Naive thymus-derived CD4-positive, alpha-beta T cell (primary cell): Measurements from ENCODE around the gene KIF5A. TPM values are rescaled to one million over a fixed set of nuclear protein-coding genes. Genes with fewer than 3 reads are reported as not detected.
A peak's percentile ranks its signal among the peaks of the same experiment; 100 is the strongest.

Source experiments
- ATAC-seq: fragments of 150-1000 bp; cut with Tn5 transposase; 2 replicates; pipeline ENCODE4 v1.10.0; 2021; ENCODE audit warnings: mild to moderate bottlenecking, moderate library complexity
- CTCF ChIA-PET: fragments of 350-600 bp; sonication (Branson Sonifier 250); formaldehyde crosslinking; loops from one replicate; lab custom pipeline; 2021; ENCODE audit warnings: antibody characterized with exemption; lab: Charles Lee
- POLR2A ChIA-PET: fragments of 350-600 bp; sonication (Branson Sonifier 250); formaldehyde crosslinking; loops from one replicate; lab custom pipeline; 2021; ENCODE audit warnings: antibody characterized with exemption, inconsistent platforms; lab: Charles Lee
- DNase-seq, 9 donors: peaks; one replicate each; pipeline versions ENCODE4 v3.0.0 to v3.0.0-alpha.2; 2020 to 2022; ENCODE audit warnings: mixed read lengths in 1 of 9
- H3K27ac ChIP-seq: one replicate; pipeline ENCODE4 v1.7.0; 2013; ENCODE audit warnings: mild to moderate bottlenecking, low read depth, low read length, moderate library complexity
- H3K27me3 ChIP-seq, 2 donors: one replicate each; pipeline ENCODE4 v1.7.0; 2013; ENCODE audit warnings: low read length in 2 of 2, mild to moderate bottlenecking in 2 of 2, moderate library complexity in 2 of 2; ENCODE audit not compliant: control insufficient read depth in 2 of 2, insufficient read depth in 2 of 2
- H3K36me3 ChIP-seq, 3 experiments: 1 replicate in 2 of 3; 2 replicates in 1 of 3; pipeline ENCODE4 v1.7.0; 2013; ENCODE audit warnings: low read length in 3 of 3, mild to moderate bottlenecking in 3 of 3, moderate library complexity in 1 of 3; ENCODE audit not compliant: insufficient read depth in 3 of 3, control insufficient read depth in 2 of 3
- H3K4me1 ChIP-seq, 2 donors: one replicate each; pipeline ENCODE4 v1.7.0; 2013; ENCODE audit warnings: low read length in 2 of 2, mild to moderate bottlenecking in 2 of 2, moderate library complexity in 1 of 2; ENCODE audit not compliant: control insufficient read depth in 2 of 2, insufficient read depth in 2 of 2
- H3K4me3 ChIP-seq: 2 replicates; pipeline ENCODE4 v1.7.0; 2013; ENCODE audit warnings: mild to moderate bottlenecking, low read length
- H3K9me3 ChIP-seq, 3 experiments: 1 replicate in 2 of 3; 2 replicates in 1 of 3; pipeline ENCODE4 v1.7.0; 2013; ENCODE audit warnings: low read length in 3 of 3; ENCODE audit not compliant: control insufficient read depth in 2 of 3
- H3K27ac Mint-ChIP-seq, 9 donors: one replicate each; pipeline ENCODE4 v1.8.0; 2020 to 2022; ENCODE audit warnings: mixed read lengths in 9 of 9, mild to moderate bottlenecking in 8 of 9, moderate library complexity in 5 of 9, inconsistent platforms in 2 of 9
- H3K27me3 Mint-ChIP-seq, 5 donors: one replicate each; pipeline ENCODE4 v1.8.0; 2021 to 2022; ENCODE audit warnings: mixed read lengths in 5 of 5, mild to moderate bottlenecking in 1 of 5
- H3K36me3 Mint-ChIP-seq, 5 donors: one replicate each; pipeline ENCODE4 v1.8.0; 2020 to 2022; ENCODE audit warnings: mixed read lengths in 5 of 5, mild to moderate bottlenecking in 3 of 5, inconsistent platforms in 1 of 5
- H3K4me1 Mint-ChIP-seq, 7 donors: one replicate each; pipeline ENCODE4 v1.8.0; 2020 to 2022; ENCODE audit warnings: mixed read lengths in 7 of 7, mild to moderate bottlenecking in 3 of 7, inconsistent platforms in 1 of 7
- H3K4me3 Mint-ChIP-seq, 10 donors: one replicate each; pipeline ENCODE4 v1.8.0; 2020 to 2022; ENCODE audit warnings: mild to moderate bottlenecking in 10 of 10, mixed read lengths in 10 of 10, moderate library complexity in 6 of 10, inconsistent platforms in 2 of 10
- H3K9me3 Mint-ChIP-seq, 11 donors: one replicate each; pipeline ENCODE4 v1.8.0; 2020 to 2022; ENCODE audit warnings: mixed read lengths in 11 of 11, mild to moderate bottlenecking in 4 of 11, inconsistent platforms in 1 of 11, moderate library complexity in 1 of 11
- intact Hi-C, 2 donors: fragments of 100-400 bp; cut with micrococcal nuclease; formaldehyde crosslinking; loops; one replicate each; pipeline ENCODE4 v1.15.1; 2023
- polyA plus RNA-seq, 2 donors: library from polyadenylated mRNA; unstranded; fragments of 300-500 nt; fragmentation: Illumina TruSeq; gene quantifications; one replicate each; pipeline ENCODE4 v1.2.3, GENCODE V29; 2021
- total RNA-seq, 6 experiments: library from RNA in 5 of 6; stranded (reverse) in 5 of 6; gene quantifications; 1 replicate in 5 of 6; 2 replicates in 1 of 6; pipeline ENCODE4 v1.2.3 and lab custom pipeline; 2021 to 2026

KIF5A gene
- total and polyA plus RNA-seq, 7 experiments from 2014 or later: 0.06 to 1.7 (median 1.0) TPM

DNA sequence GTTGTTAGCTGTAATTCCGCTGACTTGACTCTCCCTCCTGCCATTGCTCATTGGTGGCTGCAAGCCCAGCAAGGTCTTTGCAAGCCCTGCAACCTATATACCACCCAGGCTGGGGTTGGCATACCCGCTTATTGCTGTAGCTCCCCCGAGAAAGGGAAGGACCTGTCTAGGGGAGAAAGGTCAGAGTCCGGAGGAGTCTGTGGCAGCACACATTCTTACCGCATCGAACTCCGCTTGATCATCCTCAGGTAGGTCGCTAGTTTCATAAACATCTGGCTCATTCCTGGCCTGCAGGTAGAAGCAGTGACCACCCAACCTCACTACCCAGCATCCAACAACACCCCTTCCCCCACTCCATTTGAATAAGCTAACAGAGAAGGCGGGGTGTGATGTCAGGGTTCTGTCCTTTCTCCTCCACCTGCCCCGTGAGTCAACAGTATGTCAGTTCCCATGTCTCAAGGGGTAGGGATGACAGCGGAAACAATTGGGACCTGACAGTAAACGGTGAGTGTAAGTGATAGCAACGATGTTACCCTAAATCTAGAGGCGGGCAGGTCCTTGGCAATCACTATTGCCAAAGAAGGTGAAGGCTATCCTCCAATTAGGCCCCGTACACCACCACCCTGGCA, 3.9 kb upstream of the KIF5A start:
- H3K36me3 ChIP-seq: peaks cover 0 to 4% (median 0%) of the 10 kb centered on the region in 3 experiments
- peaks cover 10 to 16% of the 10 kb centered on the region in 2 donors for H3K4me1 ChIP-seq
- ATAC-seq: no peak
- H3K27ac ChIP-seq: peak overlapping the region; percentile 88
- Mint-ChIP-seq H3K4me1 (peaks cover 28 to 65% (median 49%) of the 10 kb centered on the region in 7 donors), H3K27ac (peak overlapping the region; percentile 85 to 96 (median 92)), H3K9me3 (no peaks in the 10 kb centered on the region), H3K4me3 (peak overlapping the region; percentile 88 to 100 (median 98)), H3K36me3 (peaks cover 0 to 5% (median 0%) of the 10 kb centered on the region in 5 donors), H3K27me3 (peaks cover 0 to 25% (median 0%) of the 10 kb centered on the region in 5 donors)
- H3K9me3 ChIP-seq: no peaks in the 10 kb centered on the region
- ChIA-PET POLR2A (interaction anchor here (0.6 to 2.6 kb wide), 8 partner anchors 21 to 152 kb away, joined by 3 to 7 read pairs (median 4); partner anchors contain the start of genes DDIT3 and GLI1), CTCF (interaction anchor here (0.6 kb wide), 1 partner anchor 912 kb away, joined by 3 read pairs; no protein-coding TSS in a partner anchor)
- H3K4me3 ChIP-seq: peak overlapping the region; percentile 74
- no peaks in the 10 kb centered on the region for H3K27me3 ChIP-seq
- no peak for DNase-seq
- intact Hi-C loops: loop anchor here in 1 of 2 donors (1.0 to 2.0 kb wide), 2 partner anchors 45 to 59 kb away; partner anchors contain the start of gene PIP4K2C

GRCh38 chr12:57546438-57547287, 3.2 kb upstream of the KIF5A start, which contains the start of gene DCTN2:
TSS of gene DCTN2 (minus strand) at chr12:57547192. CDS start at chr12:57547063, 129 bp downstream.
- ATAC-seq (peak; percentile 98), DNase-seq (peak; percentile 63 to 94 (median 88))
- Mint-ChIP-seq H3K27me3 (peaks cover 0 to 28% (median 0%) of the 10 kb centered on the region in 5 donors), H3K36me3 (peaks cover 0 to 5% (median 0%) of the 10 kb centered on the region in 5 donors), H3K4me3 (peak within 1 kb of the TSS; percentile 88 to 100 (median 98)), H3K27ac (peak within 1 kb of the TSS; percentile 85 to 96 (median 92)), H3K4me1 (peaks cover 28 to 64% (median 55%) of the 10 kb centered on the region in 7 donors), H3K9me3 (no peaks in the 10 kb centered on the region)
- peaks cover 10 to 16% of the 10 kb centered on the region in 2 donors for H3K4me1 ChIP-seq
- intact Hi-C loops: loop anchor here (1.0 to 2.0 kb wide), 7 partner anchors 26 to 195 kb away; partner anchors contain the start of genes DDIT3 (in 2 of the 2), GLI1 (in 2 of the 2) and PIP4K2C (in 2 of the 2)
- H3K27ac ChIP-seq: peak within 1 kb of the TSS; percentile 88
- no peaks in the 10 kb centered on the region for H3K9me3 ChIP-seq
- peak within 1 kb of the TSS; percentile 74 for H3K4me3 ChIP-seq
- H3K36me3 ChIP-seq: peaks cover 0 to 4% (median 0%) of the 10 kb centered on the region in 3 experiments
- POLR2A ChIA-PET: interaction anchor here (0.6 to 2.6 kb wide), 11 partner anchors 20 to 151 kb away, joined by 3 to 7 read pairs (median 3); partner anchors contain the start of genes DDIT3 and GLI1
- no peaks in the 10 kb centered on the region for H3K27me3 ChIP-seq
- CTCF ChIA-PET: interaction anchor here (0.8 kb wide), 1 partner anchor 88 kb away, joined by 4 read pairs; no protein-coding TSS in a partner anchor

- peaks cover 0 to 28% (median 0%) of the 10 kb centered on the region in 5 donors for H3K27me3 Mint-ChIP-seq
- H3K4me1 ChIP-seq: peaks cover 10 to 16% of the 10 kb centered on the region in 2 donors
- peak overlapping the region; percentile 88 for H3K27ac ChIP-seq
- ATAC-seq: no peak
- intact Hi-C loops: loop anchor here (1.0 to 2.0 kb wide), 7 partner anchors 27 to 194 kb away; partner anchors contain the start of genes DDIT3 (in 2 of the 2), GLI1 (in 2 of the 2) and PIP4K2C (in 2 of the 2)
- H3K9me3 ChIP-seq: no peaks in the 10 kb centered on the region
- H3K36me3 ChIP-seq: peaks cover 0 to 4% (median 0%) of the 10 kb centered on the region in 3 experiments
- H3K27me3 ChIP-seq: no peaks in the 10 kb centered on the region
- H3K36me3 Mint-ChIP-seq: peaks cover 0 to 5% (median 0%) of the 10 kb centered on the region in 5 donors
- POLR2A ChIA-PET: interaction anchor here (0.6 to 2.6 kb wide), 6 partner anchors 20 to 70 kb away, joined by 3 to 7 read pairs (median 4); partner anchors contain the start of gene DDIT3
- CTCF ChIA-PET: interaction anchor here (0.8 kb wide), 1 partner anchor 88 kb away, joined by 4 read pairs; no protein-coding TSS in a partner anchor
- peak overlapping the region; percentile 74 for H3K4me3 ChIP-seq
- H3K9me3 Mint-ChIP-seq: no peaks in the 10 kb centered on the region
- peaks cover 28 to 64% (median 55%) of the 10 kb centered on the region in 7 donors for H3K4me1 Mint-ChIP-seq
- peak overlapping the region; percentile 85 to 96 (median 92) for H3K27ac Mint-ChIP-seq
- no peak for DNase-seq
- H3K4me3 Mint-ChIP-seq: peak overlapping the region; percentile 88 to 100 (median 98)
Observed at GRCh38 chr12:57547288-57548012, 2.4 kb upstream of the KIF5A start.

GRCh38 chr12:57548013-57548315, 1.9 kb upstream of the KIF5A start:
- peak overlapping the region in 6 of 10 donors; percentile 88 to 100 (median 98) for H3K4me3 Mint-ChIP-seq
- Histone ChIP-seq H3K9me3 (no peaks in the 10 kb centered on the region), H3K4me1 (peaks cover 10 to 16% of the 10 kb centered on the region in 2 donors), H3K27ac (no peak overlapping the region), H3K36me3 (peaks cover 0 to 4% (median 0%) of the 10 kb centered on the region in 3 experiments), H3K4me3 (no peak overlapping the region), H3K27me3 (no peaks in the 10 kb centered on the region)
- H3K36me3 Mint-ChIP-seq: peaks cover 0 to 5% (median 0%) of the 10 kb centered on the region in 5 donors
- H3K27me3 Mint-ChIP-seq: peaks cover 0 to 28% (median 0%) of the 10 kb centered on the region in 5 donors
- CTCF ChIA-PET: interaction anchor here (0.9 kb wide), 1 partner anchor 38 kb away, joined by 5 read pairs; no protein-coding TSS in a partner anchor
- peak overlapping the region in 2 of 9 donors; percentile 86 to 89 for H3K27ac Mint-ChIP-seq
- intact Hi-C loops: no loop called here
- POLR2A ChIA-PET: interaction anchor here (1.0 kb wide), 1 partner anchor 93 kb away, joined by 3 read pairs; no protein-coding TSS in a partner anchor
- ATAC-seq (no peak), DNase-seq (no peak)
- peaks cover 28 to 64% (median 55%) of the 10 kb centered on the region in 7 donors for H3K4me1 Mint-ChIP-seq
- no peaks in the 10 kb centered on the region for H3K9me3 Mint-ChIP-seq

DNA sequence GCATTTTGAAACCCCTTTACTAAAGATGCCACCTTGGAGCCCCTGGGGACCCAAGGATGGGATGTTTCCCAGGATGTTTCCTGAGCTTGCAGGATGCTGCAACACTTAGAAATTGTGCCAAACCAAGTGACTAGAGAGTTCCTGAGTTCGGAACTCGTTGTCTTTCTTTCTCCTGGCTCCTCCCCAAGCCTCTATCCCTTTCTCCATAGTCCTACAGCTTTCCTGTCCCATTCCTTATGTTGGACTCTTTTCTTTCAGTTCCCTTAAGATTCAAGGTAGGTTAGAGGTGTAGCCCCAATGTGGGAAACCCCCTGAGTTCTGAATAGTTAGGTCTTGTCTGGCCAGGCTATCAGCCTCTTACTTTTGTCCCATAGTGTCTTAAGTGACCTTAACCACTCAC, 1.4 kb upstream of the KIF5A start:
- intact Hi-C loops: no loop called here
- H3K4me3 ChIP-seq: no peak overlapping the region
- no peaks in the 10 kb centered on the region for H3K27me3 ChIP-seq
- no peak overlapping the region for H3K27ac ChIP-seq
- H3K4me1 Mint-ChIP-seq: peaks cover 28 to 62% (median 52%) of the 10 kb centered on the region in 7 donors
- H3K4me3 Mint-ChIP-seq: peak overlapping the region in 8 of 10 donors; percentile 21 to 83 (median 54)
- H3K9me3 ChIP-seq: no peaks in the 10 kb centered on the region
- H3K27me3 Mint-ChIP-seq: peaks cover 0 to 28% (median 5%) of the 10 kb centered on the region in 5 donors
- ChIA-PET POLR2A (interaction anchor here (1.0 kb wide), 1 partner anchor 94 kb away, joined by 3 read pairs; no protein-coding TSS in a partner anchor), CTCF (interaction anchor here (0.9 kb wide), 1 partner anchor 37 kb away, joined by 5 read pairs; no protein-coding TSS in a partner anchor)
- peak overlapping the region in 2 of 9 donors; percentile 29 to 46 for H3K27ac Mint-ChIP-seq
- H3K4me1 ChIP-seq: peaks cover 10 to 16% of the 10 kb centered on the region in 2 donors
- DNase-seq: no peak
- H3K36me3 Mint-ChIP-seq: peaks cover 0 to 3% (median 0%) of the 10 kb centered on the region in 5 donors
- no peaks in the 10 kb centered on the region for H3K9me3 Mint-ChIP-seq
- no peak for ATAC-seq
- H3K36me3 ChIP-seq: peaks cover 0 to 4% (median 0%) of the 10 kb centered on the region in 3 experiments
